Measurements from ENCODE around the gene FBXW12.
"Not testable (repeated sequence)": the region's sequence is repeated elsewhere in the genome, so short reads cannot be mapped to it uniquely, and the experiment has no call there.

Gene FBXW12

GRCh38 chr3:48371651-48372376 is at the start of gene FBXW12:
Gene FBXW12, plus strand, starts transcription at chr3:48372219. Its CDS starts 549 bp downstream, at chr3:48372768.
- DNase-seq (ENCODE audit: low read depth): no peak

- not testable (repeated sequence) for DNase-seq (ENCODE audit: low read depth)
These were observed 40.1 kb upstream of the FBXW12 start for GRCh38 chr3:48331706-48332435.

- not testable (repeated sequence) for DNase-seq (ENCODE audit: low read depth)
These were observed 38.4 kb upstream of the FBXW12 start, which contains the start of gene SPINK8 for GRCh38 chr3:48333346-48334245. Gene SPINK8, minus strand, starts transcription at chr3:48333661. Its CDS starts 5,320 bp downstream, at chr3:48328341.

GRCh38 chr3:48334605-48335004 is 37.4 kb upstream of the FBXW12 start:
- DNase-seq (ENCODE audit: low read depth): no peak

GRCh38 chr3:48335286-48335685 is 36.7 kb upstream of the FBXW12 start:
- not testable (repeated sequence) for DNase-seq (ENCODE audit: low read depth)

GRCh38 chr3:48337536-48337935 is 34.5 kb upstream of the FBXW12 start:
- DNase-seq (ENCODE audit: low read depth): not testable (repeated sequence)

GRCh38 chr3:48338635-48339034 is 33.4 kb upstream of the FBXW12 start:
- DNase-seq (ENCODE audit: low read depth): no peak

- no peak for DNase-seq (ENCODE audit: low read depth)
These were observed 28.6 kb upstream of the FBXW12 start for GRCh38 chr3:48343432-48343831.

GRCh38 chr3:48344867-48345507 is 27.0 kb upstream of the FBXW12 start:
- no peak for DNase-seq (ENCODE audit: low read depth)

- DNase-seq (ENCODE audit: low read depth): no peak
These were observed 26.0 kb upstream of the FBXW12 start for GRCh38 chr3:48345946-48346572.

- no peak for DNase-seq (ENCODE audit: low read depth)
These were observed 24.5 kb upstream of the FBXW12 start for GRCh38 chr3:48347500-48347899.

- DNase-seq (ENCODE audit: low read depth): no peak
These were observed 19.5 kb upstream of the FBXW12 start for GRCh38 chr3:48352546-48352945.

- DNase-seq (ENCODE audit: low read depth): no peak
These were observed 18.0 kb upstream of the FBXW12 start for GRCh38 chr3:48353987-48354386.

- no peak for DNase-seq (ENCODE audit: low read depth)
These were observed 15.6 kb upstream of the FBXW12 start for GRCh38 chr3:48356419-48356818.

- DNase-seq (ENCODE audit: low read depth): no peak
These were observed 10.1 kb upstream of the FBXW12 start for GRCh38 chr3:48361928-48362327.

GRCh38 chr3:48364840-48365239 is 7.2 kb upstream of the FBXW12 start:
- no peak for DNase-seq (ENCODE audit: low read depth)

- DNase-seq (ENCODE audit: low read depth): no peak
These were observed 4.8 kb upstream of the FBXW12 start for GRCh38 chr3:48367201-48367600.

- DNase-seq (ENCODE audit: low read depth): no peak
These were observed 2.2 kb upstream of the FBXW12 start for GRCh38 chr3:48369693-48370332.

- no peak for DNase-seq (ENCODE audit: low read depth)
These were observed 1.7 kb upstream of the FBXW12 start for GRCh38 chr3:48370333-48370713.

- no peak for DNase-seq (ENCODE audit: low read depth)
These were observed 355 bp downstream of the FBXW12 start for GRCh38 chr3:48372377-48372770.
